HG03520 (cell line): ENCODE data around the gene CNNM4.

Experiments used
- ATAC-seq: cut with Tn5 transposase; IDR thresholded peaks from one replicate; pipeline ENCODE4 v1.9.1; 2021; ENCODE audit warnings: mild to moderate bottlenecking, moderate library complexity; ENCODE audit not compliant: unreplicated experiment

Gene CNNM4

DNA sequence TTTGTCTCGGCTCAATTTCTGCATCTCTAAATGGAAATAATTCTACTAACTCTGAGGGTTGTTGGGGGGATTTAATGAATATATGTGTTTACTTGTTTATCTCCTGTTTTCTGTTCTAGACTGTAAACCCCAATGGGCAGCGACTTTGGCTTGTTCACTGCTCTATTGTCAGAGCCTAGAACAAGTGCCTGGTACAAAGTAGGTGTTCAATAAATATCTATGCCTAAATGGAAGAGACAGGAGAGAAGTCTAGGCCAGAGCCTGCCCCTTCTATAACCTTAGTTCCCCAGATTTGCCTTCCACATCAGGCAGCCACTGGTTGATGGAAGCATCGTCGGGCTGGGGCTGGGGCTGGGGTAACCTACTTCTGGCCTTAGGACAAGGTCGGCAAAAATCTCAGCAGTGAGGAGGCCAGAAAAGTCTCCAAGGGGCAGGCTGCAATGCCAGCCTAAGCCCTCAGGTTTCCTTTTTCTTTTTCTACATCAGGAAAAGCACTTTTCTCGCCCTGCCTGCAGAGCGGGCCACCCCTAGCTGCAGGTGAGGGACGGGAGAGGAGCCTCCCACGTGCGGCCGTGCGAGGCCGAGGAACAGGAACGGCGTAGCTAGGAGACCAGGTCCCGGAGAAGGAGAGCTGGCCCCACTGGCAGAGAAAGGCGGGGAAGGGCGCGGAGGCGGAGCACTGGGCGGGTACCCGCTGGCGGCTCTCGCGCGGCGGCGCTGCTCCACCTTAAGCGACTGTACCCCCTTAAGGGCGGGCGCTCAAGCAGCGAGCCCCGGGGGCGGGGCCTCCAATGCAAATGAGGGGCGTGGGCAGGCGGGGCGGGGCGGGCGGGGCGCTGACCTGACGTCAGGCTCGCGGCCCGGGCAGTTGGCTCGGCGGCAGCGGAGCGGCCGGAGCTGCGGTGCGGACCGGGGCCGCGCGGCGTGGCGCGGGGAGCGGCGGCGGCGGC is at the start of gene CNNM4:
TSS of gene CNNM4 (plus strand) at position 867 of the 950 bp plus-strand sequence. CDS start 98 bp downstream, outside the sequence.
- ATAC-seq, result peak; percentile 83

GRCh38 chr2:96710985-96711384 is 49.7 kb upstream of the CNNM4 start:
- no peak for ATAC-seq

DNA sequence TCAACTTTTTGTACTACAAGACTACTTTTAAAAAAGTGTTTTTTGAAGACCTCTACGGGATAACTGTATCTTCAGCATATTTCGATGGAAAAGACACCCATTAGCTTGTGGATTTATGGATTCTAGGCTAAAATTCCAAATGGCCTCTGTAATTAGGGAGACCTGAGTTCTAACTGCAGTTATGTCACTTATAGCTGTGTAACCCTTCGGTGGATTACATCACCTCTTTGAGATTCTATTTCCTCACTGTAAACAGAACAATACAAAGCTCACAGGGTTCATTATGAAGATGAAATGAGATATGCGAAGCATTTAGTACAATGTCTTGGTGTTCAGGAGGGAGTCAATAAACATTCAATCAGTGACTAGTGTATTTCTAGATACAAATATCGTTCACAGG is 45.0 kb upstream of the CNNM4 start:
- no peak for ATAC-seq

DNA sequence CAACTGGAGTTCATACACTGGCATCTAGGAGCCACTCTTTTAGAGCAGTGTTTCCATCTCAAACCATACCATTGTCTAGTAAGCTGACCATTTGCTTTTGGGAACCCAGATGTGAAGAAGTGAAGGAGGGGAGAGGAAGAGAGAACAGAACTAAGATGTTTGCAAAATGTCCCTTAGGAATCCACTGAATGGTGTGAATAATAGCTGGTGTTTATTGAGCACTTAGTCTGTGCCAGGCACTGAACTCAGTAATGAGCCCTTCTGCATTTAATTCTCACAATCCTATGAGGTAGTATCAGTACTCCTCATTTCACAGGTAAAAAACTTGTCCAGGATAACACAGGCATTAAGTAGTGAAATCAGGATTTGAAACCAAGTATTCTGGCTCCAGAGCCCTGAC is 44.3 kb upstream of the CNNM4 start:
- no peak for ATAC-seq

- ATAC-seq, result no peak
These were observed 34.6 kb upstream of the CNNM4 start for GRCh38 chr2:96726131-96726530.

- ATAC-seq, result no peak
These were observed 33.3 kb upstream of the CNNM4 start for GRCh38 chr2:96727431-96727830.

DNA sequence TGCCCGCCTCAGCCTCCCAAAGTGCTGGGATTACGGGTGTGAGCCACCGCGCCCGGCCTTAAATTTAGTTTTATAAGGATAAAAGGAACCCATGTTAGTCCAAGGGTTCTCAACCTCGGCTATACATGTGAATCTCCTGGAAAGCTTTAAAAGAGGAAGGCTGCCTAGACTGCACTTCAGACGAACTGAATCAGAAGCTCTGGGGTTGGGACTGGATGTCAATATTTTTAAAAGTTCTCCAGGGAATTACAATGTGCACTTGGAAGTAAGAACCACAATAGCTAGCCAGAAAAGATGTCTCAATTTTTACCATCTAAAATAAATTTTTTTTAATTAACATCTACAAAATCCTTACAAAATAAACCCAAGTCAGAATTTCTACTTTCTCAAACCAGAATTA is 31.0 kb upstream of the CNNM4 start:
- no peak for ATAC-seq

- ATAC-seq, result no peak
These were observed 30.5 kb upstream of the CNNM4 start for GRCh38 chr2:96730212-96730611.

DNA sequence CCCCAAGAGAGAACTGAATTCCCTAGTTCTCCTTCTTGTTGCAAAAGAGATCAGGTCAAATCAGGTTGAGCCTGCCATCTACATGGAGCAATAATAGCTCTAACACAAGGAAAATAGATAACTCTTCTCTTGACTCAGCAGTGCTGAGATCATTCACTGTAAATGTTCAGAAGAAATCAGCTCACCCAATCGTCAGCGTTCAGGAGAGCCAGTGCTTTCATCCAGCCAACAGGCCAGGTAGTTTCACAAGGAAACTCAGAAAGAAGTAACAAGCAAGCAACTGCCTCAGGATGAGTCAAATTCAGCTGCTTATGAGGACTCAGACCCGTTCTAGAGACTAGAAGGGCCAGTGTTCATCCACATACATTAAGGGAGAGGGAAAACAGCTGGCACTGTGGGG is 26.8 kb upstream of the CNNM4 start:
- ATAC-seq, result no peak

GRCh38 chr2:96734880-96735583 is 25.7 kb upstream of the CNNM4 start:
- ATAC-seq, result no peak

DNA sequence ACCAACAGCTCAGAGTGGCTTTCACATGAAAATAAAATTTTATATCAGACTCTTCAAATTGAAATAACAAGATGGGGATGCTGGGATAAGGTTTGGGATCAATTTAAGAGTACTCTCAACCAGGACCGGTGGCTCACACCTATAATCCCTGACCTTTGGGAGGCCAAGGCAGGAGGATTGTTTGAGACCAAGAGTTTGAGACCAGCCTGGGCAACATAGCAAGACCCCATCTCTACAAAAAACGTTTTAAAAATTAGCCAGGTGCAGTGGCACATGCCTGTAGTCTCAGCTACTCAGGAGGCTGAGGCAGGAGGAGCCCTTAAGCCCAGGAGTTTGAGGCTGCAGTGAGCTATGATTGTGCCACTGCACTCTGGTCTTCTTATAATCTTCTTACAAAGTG is 23.5 kb upstream of the CNNM4 start:
- ATAC-seq, result no peak

DNA sequence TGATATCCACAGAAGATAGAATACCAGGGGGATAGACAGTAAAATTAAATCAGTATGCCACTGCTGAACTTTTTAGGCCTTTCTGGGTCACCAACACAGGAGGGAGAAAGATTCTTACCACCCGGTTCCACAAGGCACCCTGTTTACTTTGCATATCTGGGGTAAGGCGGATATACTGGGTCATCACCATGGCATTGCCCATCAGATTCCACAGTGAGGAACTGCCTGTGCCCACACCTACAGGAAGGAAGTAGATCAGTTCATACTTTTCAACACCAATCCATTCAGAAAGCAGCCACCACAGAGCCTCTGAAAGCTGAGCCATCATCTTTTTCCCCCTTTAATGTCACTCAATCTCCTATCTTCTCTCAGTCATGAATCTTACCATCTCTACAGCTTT is 22.9 kb upstream of the CNNM4 start:
- ATAC-seq, result no peak

GRCh38 chr2:96739076-96739632 is 21.5 kb upstream of the CNNM4 start:
- ATAC-seq, result no peak

DNA sequence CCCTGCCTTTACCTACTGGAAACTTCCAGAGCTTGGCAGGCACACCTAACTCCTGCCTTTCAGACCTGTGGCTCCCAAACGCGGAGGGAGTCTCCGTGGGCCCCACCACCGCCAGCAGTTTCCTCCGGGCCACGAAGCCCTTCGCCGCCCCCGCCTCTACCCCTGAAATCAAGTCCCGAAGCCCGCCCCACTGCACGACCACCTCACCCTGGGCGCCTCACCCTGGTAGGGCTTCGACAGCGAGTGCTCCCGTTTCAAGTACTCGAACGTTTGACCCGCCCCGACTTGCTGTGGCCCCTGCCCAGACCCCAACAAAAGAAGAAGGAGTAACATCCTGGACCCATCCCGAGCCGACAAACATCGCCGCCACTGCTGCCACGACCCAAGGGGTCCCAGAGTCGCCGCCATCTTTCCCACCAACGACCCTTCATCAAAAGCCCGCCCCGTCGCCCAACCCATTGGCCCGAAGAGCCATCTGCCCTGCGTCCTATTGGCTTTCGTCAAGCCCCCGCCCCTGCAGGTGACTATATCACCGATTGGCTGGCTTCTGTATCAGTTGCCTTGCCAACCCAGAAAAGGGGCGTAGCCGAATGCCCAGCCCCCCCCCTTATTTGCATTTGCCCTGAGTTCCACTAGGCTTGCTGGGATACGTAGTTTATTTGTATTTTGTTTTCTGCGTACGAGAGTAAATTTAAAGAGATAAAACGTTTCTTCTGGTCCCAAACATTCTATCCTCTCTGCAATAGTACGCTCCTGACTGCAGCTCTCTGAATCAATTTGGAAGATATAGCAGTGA is 20.9 kb upstream of the CNNM4 start, which contains the start of gene LMAN2L:
TSS of gene LMAN2L (minus strand) at position 432 of the 796 bp plus-strand sequence. CDS start at position 408, 24 bp downstream.
- peak; percentile 98 for ATAC-seq

DNA sequence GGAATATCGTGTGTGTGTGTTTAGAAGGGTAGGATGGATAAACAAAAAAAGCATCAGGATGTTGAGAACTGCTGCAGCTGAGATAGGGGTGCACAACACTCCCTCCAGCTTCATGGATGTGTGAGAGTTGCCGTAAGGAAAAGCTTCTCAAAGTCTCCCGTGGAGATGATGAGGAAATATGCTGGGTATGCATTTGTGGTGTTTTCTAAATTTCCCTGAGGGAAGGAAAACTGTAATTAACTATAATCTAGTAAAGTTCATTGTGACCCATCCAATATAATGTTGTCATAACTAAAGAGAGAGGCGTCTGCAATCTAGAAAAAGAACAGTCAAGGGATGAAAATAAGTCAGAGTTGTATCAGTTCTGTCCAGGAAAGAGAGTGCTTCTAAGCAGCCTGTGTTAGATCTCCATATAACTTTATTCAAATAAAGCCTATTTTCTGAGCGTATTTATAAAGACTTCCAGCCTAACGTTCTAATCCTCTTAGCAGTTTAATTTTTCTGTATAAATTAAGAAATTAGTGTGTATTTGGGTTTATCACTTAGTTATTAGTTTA is 13.6 kb upstream of the CNNM4 start:
- no peak for ATAC-seq

DNA sequence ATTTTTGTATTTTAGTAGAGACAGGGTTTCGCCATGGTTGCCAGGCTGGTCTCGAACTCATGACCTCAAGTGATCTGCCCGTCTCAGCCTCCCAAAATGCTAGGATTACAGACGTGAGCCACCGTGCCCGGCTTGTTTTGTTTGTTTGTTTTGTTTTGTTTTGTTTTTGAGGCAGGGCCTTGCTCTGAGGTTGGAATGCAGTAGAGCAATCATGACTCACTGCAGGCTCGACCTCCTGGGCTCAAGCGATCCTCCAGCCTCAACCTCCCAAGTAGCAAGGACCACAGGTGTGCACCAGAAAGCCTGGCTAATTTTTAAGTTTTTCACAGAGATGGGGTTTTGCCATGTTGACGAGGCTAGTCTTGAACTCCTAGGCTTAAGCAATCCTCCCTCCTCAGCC is 8.9 kb upstream of the CNNM4 start:
- no peak for ATAC-seq

GRCh38 chr2:96753661-96754282 is 6.9 kb upstream of the CNNM4 start:
- ATAC-seq, result no peak

- ATAC-seq, result no peak
These were observed 6.4 kb upstream of the CNNM4 start for GRCh38 chr2:96754317-96754716.

GRCh38 chr2:96756788-96757476 is 3.8 kb upstream of the CNNM4 start:
- no peak for ATAC-seq
